IPS-NIHi7 (cell line): Measurements from ENCODE around the gene OXGR1.
"Not testable (repeated sequence)": the region's sequence is repeated elsewhere in the genome, so short reads cannot be mapped to it uniquely, and the experiment has no call there.

Experiments used
- DNase-seq: peaks from one replicate; pipeline ENCODE4 v3.0.0; 2012; ENCODE audit warnings: mixed read lengths; ENCODE audit errors: extremely low spot score

The OXGR1 gene

DNA sequence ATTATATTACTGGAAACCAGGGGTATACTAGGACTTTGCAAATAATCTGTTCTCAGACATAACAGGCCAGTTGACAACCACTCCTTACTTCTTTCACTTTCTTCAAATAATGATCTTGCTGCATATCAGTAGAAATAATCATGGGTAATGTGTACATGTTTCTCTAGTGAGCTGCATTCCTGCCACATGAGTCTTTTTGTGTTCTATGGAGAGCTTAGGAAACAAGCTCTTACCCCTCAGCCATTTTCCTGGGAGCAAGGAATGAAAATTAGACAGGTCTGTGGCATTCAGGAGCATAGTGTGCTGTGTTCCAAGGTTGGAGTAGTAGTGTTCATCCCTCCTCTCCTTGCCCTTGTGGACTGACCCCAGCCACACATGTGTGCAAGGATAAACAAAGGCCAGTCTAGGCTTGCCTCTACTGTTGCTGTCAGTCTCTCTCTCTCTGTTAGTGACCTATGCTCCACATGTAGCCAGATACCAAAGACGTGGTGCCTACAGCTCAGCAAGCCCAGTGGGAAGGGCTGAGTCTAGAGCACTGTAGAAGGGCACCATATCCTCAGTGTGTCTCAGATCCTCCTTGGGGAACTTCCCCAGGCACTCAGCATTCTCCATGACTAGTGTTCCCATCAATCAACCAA is 11.5 kb upstream of the OXGR1 start:
- no peak for DNase-seq

DNA sequence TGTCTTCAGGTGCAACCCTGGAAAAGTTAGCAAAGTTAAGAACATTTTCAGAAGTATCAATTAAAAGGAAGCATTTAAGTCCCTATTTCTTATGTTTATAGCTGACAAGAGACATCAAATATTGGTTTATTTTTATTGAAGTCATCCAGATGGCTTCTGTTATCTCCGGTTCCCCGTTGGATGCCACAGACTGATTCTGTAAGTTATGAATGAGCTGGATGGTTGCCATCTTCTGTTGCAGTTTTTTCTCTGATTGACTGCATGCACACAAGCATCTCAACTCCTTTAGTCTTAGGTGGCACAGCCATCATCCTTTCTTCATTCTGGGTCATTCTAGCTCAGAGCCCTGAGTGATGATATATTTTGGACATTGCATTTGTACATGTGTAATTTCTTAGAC is 10.6 kb upstream of the OXGR1 start:
- DNase-seq = no peak

DNA sequence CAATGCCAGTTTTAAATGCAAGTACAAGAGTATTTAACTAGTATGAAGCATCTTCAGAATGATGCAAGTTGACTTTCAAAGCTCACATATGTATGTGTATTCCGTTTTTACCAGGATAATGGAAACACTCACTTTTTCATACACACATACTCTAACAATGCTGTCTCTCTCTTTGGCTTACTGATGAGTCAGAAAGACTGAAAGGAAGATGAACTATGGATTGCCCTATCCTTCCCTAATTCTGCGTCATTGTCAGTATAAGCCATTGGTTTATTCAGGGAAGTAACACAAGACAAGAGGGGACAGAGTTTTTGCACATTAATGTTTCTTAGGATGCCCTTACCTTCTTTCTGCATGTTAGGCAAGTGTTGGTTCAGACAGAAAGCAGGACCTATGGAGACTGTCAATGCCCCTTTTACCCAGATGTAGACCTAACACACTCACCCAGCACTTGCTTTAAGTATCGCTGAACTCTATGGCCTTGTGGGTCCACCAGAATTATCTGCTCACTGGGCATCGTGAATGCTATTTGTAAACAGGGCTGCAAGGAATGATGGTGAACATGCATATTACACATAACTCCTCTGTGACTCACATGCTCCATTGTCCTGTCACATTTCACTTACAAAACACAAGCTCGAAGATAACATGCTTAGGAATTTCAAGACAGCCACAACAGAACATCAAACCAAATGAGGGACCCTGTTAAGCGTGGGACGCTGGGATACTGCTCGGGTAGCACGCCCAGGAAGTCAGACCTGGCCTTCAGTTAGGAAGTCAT is 10.0 kb upstream of the OXGR1 start:
- DNase-seq = no peak

DNA sequence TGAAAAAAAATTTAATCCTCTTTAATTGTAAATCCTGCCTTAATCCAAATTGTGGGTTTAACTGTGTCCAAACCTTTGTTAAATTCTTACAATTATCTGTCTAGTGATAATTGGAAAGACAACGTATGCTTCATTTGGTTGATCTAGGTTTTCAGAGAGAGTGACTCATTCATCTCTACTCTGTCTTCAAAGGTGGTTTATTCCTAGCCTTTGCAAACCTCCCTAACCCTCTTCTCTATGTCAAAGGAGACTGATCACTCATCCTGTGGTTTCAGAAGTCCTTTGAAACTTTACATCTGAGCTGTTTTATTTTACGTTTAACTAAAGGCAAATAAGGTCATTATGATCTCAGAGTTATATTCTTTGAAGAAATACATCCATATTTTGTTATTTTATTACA is 8.8 kb upstream of the OXGR1 start:
- no peak for DNase-seq

DNA sequence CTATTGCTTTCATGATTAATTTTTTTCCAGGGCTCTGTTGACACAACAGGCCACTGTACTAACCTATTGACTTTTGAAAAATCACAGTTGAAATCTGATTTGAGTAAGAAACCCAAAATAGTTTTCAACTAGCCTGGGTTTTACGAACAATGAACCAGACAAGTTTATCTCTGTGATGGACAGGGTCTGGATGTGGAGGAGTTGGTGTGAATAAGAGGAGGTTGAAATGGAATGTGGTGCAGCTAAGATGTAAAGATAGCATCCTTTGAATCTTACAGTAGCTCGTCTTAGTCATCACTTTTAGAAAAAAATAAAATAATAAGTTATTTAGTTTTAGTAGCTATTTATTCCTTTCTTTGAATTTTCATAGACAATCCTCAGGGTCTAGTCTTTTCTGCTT is 8.3 kb upstream of the OXGR1 start:
- DNase-seq = no peak

DNA sequence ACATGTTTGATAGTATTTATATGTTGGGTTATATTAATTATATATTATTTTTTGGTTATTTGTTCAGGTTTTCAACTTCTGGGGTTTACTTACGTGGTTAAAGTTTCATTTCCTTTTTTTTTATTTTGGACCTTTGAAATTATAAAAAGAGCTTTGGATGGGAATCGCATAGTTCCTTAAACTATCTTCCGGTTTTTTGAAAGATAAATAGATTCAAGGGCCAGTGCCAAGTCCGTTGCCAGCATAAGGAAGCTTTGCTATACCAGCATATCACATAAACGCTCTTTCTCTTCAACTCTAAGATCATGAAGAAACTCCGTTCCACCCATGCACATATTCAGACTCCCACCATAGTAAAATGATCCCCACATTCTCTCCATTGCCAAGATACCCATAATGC is 7.4 kb upstream of the OXGR1 start:
- DNase-seq = no peak

DNA sequence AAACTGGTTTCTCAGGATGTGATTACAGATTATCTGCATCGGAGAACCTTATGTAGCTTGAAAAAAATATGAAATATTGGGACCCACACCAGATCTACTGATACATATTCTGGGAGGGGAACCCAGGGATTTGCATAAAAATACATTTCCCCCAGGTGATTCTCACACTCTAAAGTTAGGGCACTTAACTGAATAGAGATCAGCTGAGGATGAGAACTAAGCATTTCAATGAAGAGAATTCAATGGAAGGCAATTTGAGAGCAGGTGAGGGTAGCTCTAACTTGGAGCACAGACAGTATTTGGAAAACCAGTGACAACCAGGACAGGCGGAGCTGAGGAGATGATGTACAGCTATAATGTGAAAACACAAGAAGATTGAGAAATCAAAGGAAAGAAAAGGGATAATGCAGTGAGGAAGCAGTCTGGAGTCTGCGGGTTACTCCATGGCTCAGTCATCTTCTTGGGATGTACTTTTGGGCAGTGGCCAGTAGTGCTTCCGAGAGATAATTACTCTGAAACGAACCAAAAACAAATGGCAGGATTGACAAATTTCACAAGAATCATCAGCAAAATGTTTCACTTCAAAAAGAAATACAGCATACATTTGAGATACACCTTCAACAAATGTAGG is 6.1 kb upstream of the OXGR1 start:
- no peak for DNase-seq

DNA sequence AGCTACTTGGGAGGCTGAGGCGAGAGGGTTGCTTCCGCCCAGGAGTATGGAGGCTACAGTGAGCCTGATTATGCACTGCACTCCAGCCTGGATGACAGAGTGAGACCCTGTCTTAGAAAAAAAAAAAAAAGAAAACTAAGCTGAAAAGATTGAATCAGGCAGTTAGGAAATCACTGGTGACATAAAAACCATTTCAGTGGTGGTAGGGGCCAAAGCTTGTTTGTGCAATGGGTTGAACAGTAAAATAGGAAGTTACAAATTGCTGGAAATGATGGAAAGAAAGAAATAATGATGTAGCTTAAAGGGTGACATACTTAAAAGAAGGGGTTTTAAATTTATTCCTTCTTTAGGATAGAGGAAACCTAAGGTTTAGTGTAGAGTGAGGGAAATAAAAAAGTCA is 4.8 kb upstream of the OXGR1 start:
- no peak for DNase-seq

DNA sequence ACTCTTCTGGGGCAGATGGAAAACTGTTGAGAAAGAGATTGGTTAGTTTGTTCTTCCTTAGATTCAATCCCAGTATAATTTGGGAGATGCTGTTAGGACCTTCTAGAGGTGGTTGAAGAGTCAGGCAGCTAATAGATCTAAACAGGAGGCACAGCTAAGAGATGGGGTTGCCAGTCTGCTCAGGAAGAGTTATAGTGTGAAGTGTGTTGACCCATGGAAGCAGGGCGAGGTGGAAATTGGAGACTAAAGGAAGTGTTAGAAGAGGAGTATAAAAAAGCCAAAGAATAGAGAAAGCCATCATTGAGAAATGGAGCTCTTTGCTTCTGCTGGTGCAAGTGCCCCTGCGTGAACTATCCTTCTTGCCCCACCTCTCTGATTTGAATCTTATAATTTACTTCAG is 3.8 kb upstream of the OXGR1 start:
- DNase-seq = no peak

DNA sequence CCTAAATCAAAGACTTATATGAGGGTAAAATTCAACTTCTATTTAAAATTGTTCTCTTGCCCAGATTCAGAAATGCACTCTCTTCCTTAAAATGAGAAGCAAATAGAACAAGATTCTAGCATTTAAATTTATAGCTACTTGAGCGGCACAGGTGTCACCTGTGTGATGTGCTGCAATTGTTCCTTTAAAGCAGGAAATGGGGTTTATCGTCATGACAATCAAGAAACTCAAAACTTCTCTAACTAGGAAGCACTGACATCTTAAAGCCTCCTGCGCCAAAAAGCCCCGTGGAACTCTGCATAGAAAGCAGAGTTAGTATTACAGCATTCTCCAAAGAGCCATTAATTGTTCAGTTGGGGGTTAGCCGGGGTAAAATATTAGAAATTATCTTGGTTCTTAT is 2.6 kb upstream of the OXGR1 start:
- DNase-seq = no peak

DNA sequence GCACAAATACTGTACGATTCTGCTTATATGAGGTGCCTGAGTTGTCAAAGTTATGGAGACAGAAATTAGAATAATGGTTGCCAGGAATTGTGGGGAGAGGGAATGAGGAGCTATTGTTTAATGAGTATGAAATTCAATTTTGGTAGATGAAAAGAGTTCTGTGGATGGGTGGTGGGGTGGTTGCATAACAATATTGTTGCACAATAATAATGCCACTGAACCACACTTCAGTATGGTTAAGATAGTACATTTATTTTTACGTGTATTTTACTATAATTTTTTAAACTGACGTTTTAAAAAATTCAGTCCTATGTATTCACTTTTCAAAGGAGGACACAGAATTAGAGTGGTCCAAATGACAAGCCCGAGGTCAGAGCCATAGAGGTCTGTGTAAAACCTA is 1.8 kb upstream of the OXGR1 start:
- no peak for DNase-seq

DNA sequence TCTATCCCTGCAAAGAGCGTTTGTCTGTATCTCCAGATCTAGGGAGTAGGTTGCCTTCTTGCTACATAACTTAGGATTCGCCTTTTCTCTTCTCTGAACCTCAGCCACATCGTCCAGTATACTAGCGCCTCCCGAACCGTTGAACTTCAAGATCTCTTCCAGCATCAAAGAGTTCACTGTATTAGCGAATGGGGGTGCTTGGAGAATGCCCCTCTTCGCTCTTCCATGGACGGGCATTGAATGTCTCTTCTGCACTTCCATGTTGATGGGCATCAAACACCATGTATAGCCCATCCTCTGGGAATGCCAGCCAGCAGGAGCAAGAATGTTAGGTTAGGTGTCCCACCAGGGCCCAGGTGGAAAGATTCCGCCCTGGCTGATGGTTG is 575 bp upstream of the OXGR1 start:
- no peak for DNase-seq

DNA sequence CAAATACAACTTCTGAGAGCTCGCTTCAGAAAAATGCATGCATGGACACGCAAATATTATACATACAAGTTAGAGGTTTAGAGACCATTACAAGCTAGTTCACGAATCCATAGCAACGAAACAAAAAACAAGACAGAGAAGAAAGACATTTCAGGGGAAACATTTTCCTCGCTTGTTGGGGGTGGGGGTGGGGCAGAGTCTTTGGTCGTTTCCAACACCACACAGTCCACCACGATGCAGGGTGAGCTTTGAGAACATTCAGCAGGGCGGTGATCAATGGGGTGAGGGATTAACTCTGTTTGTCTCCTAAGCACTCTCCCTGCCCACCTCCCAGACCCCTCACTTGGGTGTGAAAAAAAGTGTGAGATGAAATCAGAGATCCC is 651 bp downstream of the OXGR1 start:
- DNase-seq = peak; percentile 26

DNA sequence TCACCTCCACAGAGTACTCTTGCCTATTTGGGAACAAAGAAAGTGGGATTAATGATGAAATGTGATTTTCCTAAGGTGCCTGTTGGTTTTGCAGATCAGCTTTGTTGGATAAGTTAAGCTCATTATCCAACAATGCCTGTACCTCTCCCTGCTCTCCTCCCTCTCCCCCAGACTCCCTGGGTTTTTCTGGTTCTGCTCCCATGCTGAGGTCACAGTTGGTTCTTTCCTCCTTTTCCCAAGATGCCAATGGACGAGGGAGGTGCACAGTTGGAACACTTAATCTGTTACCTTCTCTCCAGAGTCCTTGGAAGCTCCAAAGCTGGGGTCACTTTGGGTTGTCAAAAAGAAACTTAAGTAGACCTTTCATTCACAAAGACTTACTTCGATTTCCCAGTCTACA is 1.6 kb downstream of the OXGR1 start:
- DNase-seq = no peak

DNA sequence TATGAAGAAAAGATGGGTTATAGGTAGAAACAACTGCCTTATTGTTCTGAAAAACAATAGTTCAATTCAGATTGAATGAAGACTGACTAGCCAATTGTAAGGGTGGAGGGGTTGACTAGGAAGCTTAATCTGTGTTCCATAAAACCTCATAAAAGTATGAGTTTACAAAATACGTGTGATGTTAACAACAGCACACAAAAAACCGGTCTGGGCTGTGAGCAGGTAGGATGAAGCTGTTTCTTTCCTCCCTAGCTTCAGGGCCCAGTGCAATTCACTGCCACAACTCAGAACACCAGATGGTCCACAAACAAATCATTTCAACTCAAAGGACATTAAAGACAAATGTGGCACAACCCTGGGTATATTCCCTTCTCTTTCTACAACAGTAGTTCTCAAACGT is 3.2 kb downstream of the OXGR1 start:
- no peak for DNase-seq

DNA sequence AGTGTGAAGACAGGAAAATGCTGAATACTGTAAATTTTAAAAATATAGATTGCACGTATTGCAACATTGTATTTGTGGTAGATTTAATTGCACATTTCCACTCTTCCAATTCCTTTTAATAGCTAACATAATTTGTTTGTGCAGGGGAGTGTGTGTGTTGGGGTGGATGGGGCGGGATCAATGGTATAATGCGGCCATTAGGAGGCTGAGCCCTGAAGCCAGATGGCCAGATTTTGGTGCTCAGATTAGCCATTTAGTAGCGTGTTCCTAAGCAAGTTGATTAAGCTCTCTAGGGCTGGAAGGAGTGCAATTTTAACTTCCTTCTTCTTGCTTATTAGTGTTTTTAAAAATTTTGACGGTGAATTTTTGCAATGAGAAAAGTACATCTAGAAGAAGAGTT is 5.8 kb downstream of the OXGR1 start:
- DNase-seq = no peak

DNA sequence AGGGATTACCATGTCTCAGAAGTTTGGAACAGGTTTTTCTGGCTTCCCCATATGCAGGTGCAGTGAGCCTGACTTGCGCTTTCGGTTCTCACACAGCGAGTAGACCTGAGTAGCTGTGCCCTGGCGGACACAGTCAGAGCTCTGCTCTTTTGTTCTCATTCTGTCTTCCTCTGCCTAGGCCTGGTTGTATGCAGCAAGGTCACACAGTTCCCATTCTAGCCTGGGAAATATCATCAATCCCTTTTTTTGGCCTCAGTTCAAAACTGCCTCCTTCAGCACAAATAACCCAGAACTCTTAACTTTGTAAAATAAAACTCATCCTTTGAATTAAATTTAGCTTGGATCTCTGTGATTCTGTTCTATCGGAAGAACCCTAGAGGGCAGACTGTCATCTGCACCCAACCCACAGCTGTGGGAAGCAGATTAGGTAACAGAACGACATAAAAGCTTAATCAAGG is 10.2 kb downstream of the OXGR1 start:
- DNase-seq = peak; percentile 54

DNA sequence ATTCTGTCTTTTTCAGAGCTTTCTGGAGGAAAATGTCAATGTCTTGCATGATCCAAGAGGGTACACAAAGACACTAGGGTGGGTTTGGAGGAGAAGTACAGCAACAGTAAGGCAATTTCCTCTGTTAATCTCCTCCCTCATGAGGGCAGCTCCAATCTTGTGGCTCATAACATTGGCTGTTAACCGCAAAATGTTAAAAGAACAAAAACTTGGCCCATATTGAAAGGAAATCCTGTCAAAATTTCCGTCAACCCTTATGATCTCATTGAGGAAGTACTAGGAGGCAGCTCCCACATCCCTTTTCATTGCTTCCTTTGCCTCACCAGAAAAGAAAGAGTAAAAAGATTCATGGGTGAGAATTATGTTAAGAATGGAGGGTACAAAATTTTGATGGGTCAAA is 11.6 kb downstream of the OXGR1 start:
- no peak for DNase-seq

DNA sequence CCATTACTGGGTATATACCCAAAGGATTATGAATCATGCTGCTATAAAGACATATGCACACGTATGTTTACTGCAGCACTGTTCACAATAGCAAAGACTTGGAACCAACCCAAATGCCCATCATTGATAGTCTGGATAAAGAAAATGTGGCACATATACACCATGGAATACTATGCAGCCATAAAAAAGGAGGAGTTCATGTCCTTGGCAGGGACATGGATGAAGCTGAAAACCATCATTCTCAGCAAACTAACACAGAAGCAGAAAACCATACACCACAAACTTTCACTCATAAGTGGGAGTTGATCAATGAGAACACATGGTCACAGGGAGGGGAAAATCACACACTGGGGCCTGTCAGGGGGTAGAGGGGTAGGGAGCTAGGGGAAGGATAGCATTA is 14.4 kb downstream of the OXGR1 start:
- not testable (repeated sequence) for DNase-seq

DNA sequence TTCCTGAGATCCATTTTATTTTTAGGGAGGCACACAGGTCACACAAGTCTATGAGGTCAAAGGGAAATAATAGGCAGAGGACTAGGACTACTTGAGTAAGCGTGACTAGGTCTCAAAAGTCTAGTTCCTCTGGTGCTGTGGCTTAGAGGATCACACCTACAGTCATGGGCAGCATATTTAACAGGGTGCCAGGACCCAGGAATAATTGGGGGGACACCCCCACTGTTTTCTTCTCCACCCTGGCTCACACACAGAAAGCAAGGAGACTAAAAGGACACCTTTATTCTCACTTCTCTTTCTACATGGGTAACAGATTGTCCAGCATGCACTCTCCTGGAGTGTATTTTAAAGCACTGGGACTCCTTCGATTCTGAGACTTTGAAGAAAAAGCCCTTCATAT is 26.2 kb downstream of the OXGR1 start:
- no peak for DNase-seq

DNA sequence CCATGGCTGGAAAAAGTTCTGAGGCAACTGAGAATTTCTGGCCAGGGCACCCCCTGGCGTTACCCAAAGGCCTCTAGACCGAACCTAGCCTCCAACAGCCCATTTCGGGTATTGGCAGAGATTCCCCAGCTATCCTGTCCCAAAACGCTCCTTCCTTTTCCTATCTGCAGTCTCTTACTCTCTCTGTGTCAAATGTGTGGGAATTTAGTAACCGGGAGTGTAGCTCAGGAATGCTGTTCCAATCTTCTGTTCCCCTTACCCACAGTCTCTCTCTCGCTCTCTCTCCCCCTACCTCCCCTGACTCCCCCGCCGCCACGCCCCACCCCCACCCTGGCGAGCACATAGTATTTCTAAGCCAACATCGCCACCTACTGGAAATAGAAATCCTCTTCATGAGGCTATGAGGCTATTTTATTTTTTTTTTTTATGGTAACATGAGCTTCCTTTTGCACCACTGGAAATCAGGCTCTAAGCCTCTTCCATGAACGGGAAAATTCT is 27.0 kb downstream of the OXGR1 start:
- DNase-seq = peak; percentile 39

DNA sequence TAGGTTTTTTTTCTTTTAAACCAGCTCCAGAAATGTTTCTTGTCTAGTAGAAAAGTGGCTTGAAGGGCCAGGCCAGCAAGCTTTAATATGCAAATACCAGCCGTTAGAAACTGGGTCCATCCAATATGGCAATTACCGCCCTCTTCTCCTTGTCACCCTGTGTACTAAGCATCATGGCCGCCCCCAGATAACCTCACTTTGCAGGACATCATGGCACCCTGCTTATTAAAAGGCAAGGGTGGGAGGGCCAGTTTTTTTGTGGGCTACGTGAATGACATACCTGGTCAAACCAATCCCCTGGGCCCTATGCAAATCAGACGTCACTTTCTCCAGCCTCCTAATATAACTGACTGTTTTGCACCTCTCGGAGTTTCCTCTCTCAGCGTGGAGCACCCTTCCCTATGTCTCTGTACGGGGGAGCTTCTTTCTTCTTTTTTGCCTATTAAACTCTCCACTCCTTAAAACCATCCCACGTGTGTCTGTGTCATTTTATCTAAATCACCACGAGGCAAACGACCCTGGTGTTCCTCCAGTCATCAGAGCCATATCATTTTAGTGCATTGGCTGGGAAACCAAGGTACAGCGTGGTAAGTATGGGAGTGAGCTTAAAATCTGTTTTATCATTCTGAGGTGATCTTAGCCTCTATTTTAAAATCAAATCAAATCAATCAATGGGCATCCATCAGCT is 27.7 kb downstream of the OXGR1 start:
- DNase-seq = no peak
